CD4-positive, alpha-beta T cell (primary cell): ENCODE results near the gene OR1J2. TPM values are rescaled to one million over a fixed set of nuclear protein-coding genes. Genes with fewer than 3 reads are reported as not detected.

Experiments
- ATAC-seq: fragments of 200-7000 bp; cut with Tn5 transposase; one replicate; pipeline ENCODE4 v1.10.0; 2022; ENCODE audit warnings: mild to moderate bottlenecking; ENCODE audit not compliant: poor library complexity
- CTCF ChIA-PET: fragments of 350-600 bp; sonication (Branson Sonifier 250); formaldehyde crosslinking; loops from one replicate; lab custom pipeline; 2021; ENCODE audit warnings: antibody characterized with exemption, inconsistent platforms; lab: Charles Lee
- POLR2A ChIA-PET: fragments of 350-600 bp; sonication (Branson Sonifier 250); formaldehyde crosslinking; loops from one replicate; lab custom pipeline; 2021; ENCODE audit warnings: antibody characterized with exemption, inconsistent platforms; lab: Charles Lee
- DNase-seq, 14 experiments: peaks; one replicate each; pipeline ENCODE4 v3.0.0-alpha.2; 2013 to 2020; ENCODE audit warnings: mixed read lengths in 2 of 14
- H3K27ac ChIP-seq, 2 donors: one replicate each; pipeline versions ENCODE4 v1.5.1 to v1.7.0; 2013; ENCODE audit warnings: low read length in 2 of 2, low read depth in 1 of 2, mild to moderate bottlenecking in 1 of 2
- H3K27me3 ChIP-seq, 2 experiments: 1 replicate in 1 of 2; 2 replicates in 1 of 2; pipeline versions ENCODE4 v1.6.1 to v1.7.0; 2013; ENCODE audit warnings: low read length in 2 of 2, control low read depth in 1 of 2, mild to moderate bottlenecking in 1 of 2, moderate library complexity in 1 of 2; ENCODE audit not compliant: insufficient read depth in 2 of 2, control insufficient read depth in 1 of 2
- H3K36me3 ChIP-seq: one replicate; pipeline ENCODE4 v1.6.1; 2013; ENCODE audit warnings: low read length, control low read depth; ENCODE audit not compliant: insufficient read depth
- H3K4me1 ChIP-seq: one replicate; pipeline ENCODE4 v1.6.1; 2013; ENCODE audit warnings: low read length, control low read depth; ENCODE audit not compliant: insufficient read depth
- H3K4me3 ChIP-seq: one replicate; pipeline ENCODE4 v1.5.1; 2013; ENCODE audit warnings: mild to moderate bottlenecking, low read length, moderate library complexity
- H3K9me3 ChIP-seq, 2 experiments: 1 replicate in 1 of 2; 2 replicates in 1 of 2; pipeline versions ENCODE4 v1.6.1 to v1.7.0; 2013; ENCODE audit warnings: low read length in 2 of 2, mild to moderate bottlenecking in 2 of 2, control low read depth in 1 of 2, moderate library complexity in 1 of 2; ENCODE audit not compliant: control insufficient read depth in 1 of 2, insufficient read depth in 1 of 2
- H3K27ac Mint-ChIP-seq: one replicate; pipeline ENCODE4 v1.8.0; 2020; ENCODE audit warnings: mixed read lengths
- H3K27me3 Mint-ChIP-seq: one replicate; pipeline ENCODE4 v1.8.0; 2021; ENCODE audit warnings: mixed read lengths
- H3K36me3 Mint-ChIP-seq: one replicate; pipeline ENCODE4 v1.8.0; 2021; ENCODE audit warnings: low read depth, mixed read lengths
- H3K4me1 Mint-ChIP-seq: one replicate; pipeline ENCODE4 v1.8.0; 2021; ENCODE audit warnings: low read depth, mixed read lengths
- H3K4me3 Mint-ChIP-seq: one replicate; pipeline ENCODE4 v1.8.0; 2020; ENCODE audit warnings: mild to moderate bottlenecking, mixed read lengths
- H3K9me3 Mint-ChIP-seq: one replicate; pipeline ENCODE4 v1.8.0; 2020; ENCODE audit warnings: mixed read lengths
- CTCF ChIP-seq: fragments of 200-600 bp; IDR thresholded peaks from one replicate; pipeline ENCODE4 v1.8.0; 2022; ENCODE audit warnings: antibody characterized with exemption, mild to moderate bottlenecking
- intact Hi-C, 2 experiments: fragments of 100-400 bp; cut with DNase I in 1 of 2; cut with micrococcal nuclease in 1 of 2; formaldehyde crosslinking; loops; one replicate each; pipeline versions ENCODE4 v1.15.1 to v1.9.0; 2023 to 2025; cut with DNase I, micrococcal nuclease
- total RNA-seq, 174 experiments: library from RNA in 2 of 174; stranded (reverse) in 2 of 174; gene quantifications; one replicate each; pipeline ENCODE4 v1.2.3 and lab custom pipeline; 2021 to 2026

The OR1J2 gene
- total RNA-seq, 2 experiments from 2014 or later, result not detected

DNA sequence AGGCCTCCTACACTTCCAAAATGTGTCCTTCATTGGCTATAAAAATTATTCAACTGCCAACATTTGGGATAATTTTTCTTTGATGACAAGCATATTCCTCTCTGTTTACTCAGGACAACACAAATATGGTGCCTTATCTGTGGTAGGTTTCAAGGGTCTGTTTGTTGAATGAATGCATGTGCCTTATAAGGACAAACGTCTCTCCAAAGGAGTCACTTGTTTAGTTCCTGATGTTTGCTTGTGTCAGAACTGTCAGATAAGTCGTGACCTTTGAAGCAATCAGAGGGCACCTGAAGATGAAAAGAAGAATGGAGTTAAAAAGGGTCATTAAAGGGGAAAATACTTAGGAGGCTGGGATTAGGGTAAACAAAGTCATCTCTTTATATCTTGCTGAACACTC is 3.6 kb upstream of the OR1J2 start:
- no peaks in the 10 kb centered on the region for H3K4me1 Mint-ChIP-seq
- H3K36me3 Mint-ChIP-seq, result no peaks in the 10 kb centered on the region
- H3K27ac ChIP-seq, result no peak overlapping the region
- H3K4me3 ChIP-seq, result no peak overlapping the region
- intact Hi-C loops, result no loop called here
- H3K36me3 ChIP-seq, result no peaks in the 10 kb centered on the region
- no peak overlapping the region for H3K27ac Mint-ChIP-seq
- ATAC-seq (no peak), DNase-seq (no peak)
- CTCF ChIA-PET, result no interaction called here
- H3K9me3 Mint-ChIP-seq, result no peaks in the 10 kb centered on the region
- peaks cover 0 to 10% of the 10 kb centered on the region in 2 experiments for H3K27me3 ChIP-seq
- H3K27me3 Mint-ChIP-seq, result peaks cover 24% of the 10 kb centered on the region
- TF ChIP-seq CTCF, result no peak
- no peaks in the 10 kb centered on the region for H3K9me3 ChIP-seq
- H3K4me3 Mint-ChIP-seq, result no peak overlapping the region
- no peaks in the 10 kb centered on the region for H3K4me1 ChIP-seq
- POLR2A ChIA-PET, result no interaction called here

DNA sequence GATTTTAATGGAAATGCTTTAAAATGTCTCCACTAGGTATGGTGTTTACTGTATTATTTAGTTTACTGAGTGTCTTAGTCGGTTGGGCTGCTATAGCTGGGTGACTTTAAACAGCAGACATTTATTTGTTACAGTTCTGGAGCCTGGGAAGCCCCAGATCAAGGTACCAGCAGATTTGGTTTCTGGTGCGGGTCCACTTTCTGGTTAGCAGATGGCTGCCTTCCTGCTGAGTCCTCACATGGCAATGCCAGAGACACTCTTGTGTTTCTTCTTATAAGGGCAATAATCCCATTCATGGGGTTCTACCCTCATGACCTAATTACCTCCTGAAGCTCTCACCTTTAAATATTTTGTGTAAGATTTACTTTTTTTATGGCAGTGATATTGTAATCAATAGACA is 7.6 kb downstream of the OR1J2 start:
- Histone ChIP-seq H3K27ac (no peak overlapping the region), H3K4me1 (no peaks in the 10 kb centered on the region), H3K4me3 (no peak overlapping the region), H3K9me3 (no peaks in the 10 kb centered on the region), H3K36me3 (no peaks in the 10 kb centered on the region), H3K27me3 (peaks cover 3 to 12% of the 10 kb centered on the region in 2 experiments)
- no peak overlapping the region for H3K4me3 Mint-ChIP-seq
- H3K9me3 Mint-ChIP-seq, result no peaks in the 10 kb centered on the region
- ATAC-seq, result no peak
- no peaks in the 10 kb centered on the region for H3K4me1 Mint-ChIP-seq
- POLR2A ChIA-PET, result no interaction called here
- CTCF ChIA-PET, result no interaction called here
- H3K27ac Mint-ChIP-seq, result no peak overlapping the region
- TF ChIP-seq CTCF, result no peak
- no peak for DNase-seq
- H3K36me3 Mint-ChIP-seq, result no peaks in the 10 kb centered on the region
- peaks cover 16% of the 10 kb centered on the region for H3K27me3 Mint-ChIP-seq
- intact Hi-C loops, result no loop called here

DNA sequence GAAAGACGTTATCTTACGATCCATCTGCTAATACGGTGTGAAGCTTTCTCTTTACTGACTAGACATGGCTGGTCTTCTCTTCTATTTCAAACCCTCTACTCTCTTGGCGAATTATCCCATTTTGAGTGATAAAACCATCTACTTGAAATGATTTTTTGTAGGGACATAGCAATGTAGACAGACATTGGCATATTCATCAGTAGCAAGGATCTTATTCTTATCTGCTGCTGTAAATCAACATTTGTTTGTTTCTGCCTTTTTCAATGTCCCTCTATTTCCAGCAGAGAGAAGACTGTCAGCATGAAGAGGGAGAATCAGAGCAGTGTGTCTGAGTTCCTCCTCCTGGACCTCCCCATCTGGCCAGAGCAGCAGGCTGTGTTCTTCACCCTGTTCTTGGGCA is 8.2 kb downstream of the OR1J2 start, which contains the start of gene OR1J4:
Gene OR1J4 (plus strand): TSS at position 301 of the 400 bp plus-strand sequence. CDS start 0 bp downstream, at position 301.
- Histone ChIP-seq H3K4me3 (no peak within 1 kb of the TSS), H3K27me3 (peaks cover 4 to 12% of the 10 kb centered on the region in 2 experiments), H3K9me3 (no peaks in the 10 kb centered on the region), H3K27ac (no peak within 1 kb of the TSS), H3K4me1 (no peaks in the 10 kb centered on the region), H3K36me3 (no peaks in the 10 kb centered on the region)
- Mint-ChIP-seq H3K4me1 (no peaks in the 10 kb centered on the region), H3K36me3 (no peaks in the 10 kb centered on the region), H3K27me3 (peaks cover 21% of the 10 kb centered on the region), H3K9me3 (no peaks in the 10 kb centered on the region), H3K27ac (no peak within 1 kb of the TSS), H3K4me3 (no peak within 1 kb of the TSS)
- intact Hi-C loops, result no loop called here
- CTCF ChIA-PET, result no interaction called here
- DNase-seq, result no peak
- POLR2A ChIA-PET, result no interaction called here
- no peak for TF ChIP-seq CTCF
- no peak for ATAC-seq
